ENCODE data around the gene DDHD1. TPM values are rescaled to one million over a fixed set of nuclear protein-coding genes. Genes with fewer than 3 reads are reported as not detected.

Gene DDHD1
- total RNA-seq = 23.6 and 33.2 TPM in 2 replicates

DNA sequence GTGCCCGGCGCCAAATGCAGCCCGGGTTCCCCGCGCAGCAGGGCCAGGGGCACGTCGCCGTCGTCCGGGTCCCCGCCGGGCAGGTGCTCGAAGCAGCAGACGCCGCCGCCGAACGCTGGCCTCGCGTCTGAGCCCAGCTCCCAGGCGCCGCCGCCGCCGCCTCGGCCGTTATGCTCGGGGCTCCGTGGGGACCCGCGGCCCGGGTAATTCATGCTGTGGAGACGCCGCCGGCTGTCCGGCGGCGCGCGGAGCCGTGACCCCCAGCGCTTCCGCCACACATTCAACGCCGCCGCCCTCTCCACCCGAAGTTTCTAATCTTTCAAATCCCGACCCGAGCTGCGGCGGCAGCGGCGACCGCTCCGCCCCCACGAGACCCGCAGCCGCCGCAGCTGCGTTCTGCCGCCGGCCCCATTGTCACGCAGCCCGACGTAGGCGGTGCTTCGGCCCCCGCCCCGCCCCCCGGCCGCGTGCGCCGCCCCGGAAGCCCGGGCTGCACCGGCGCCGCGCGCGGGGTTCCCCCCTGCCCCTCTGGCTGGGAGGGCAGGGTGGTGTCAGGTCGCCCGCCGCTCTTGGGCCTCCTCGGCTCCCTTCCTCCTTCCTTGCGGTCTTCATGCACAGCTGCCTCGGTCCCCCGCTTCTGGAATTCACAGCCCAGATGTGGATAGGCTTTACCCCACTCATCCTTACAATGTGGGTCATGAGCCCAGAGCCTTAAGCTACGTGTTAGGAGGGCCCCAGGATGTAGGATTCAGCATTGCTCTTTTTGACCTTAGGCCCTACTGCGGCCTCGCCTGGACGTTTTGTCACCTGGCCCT lies at the start of gene DDHD1:
TSS of gene DDHD1 (minus strand) at position 437 of the 815 bp plus-strand sequence. CDS start at position 212, 225 bp downstream.

Other genes with a start within 250 kb of the DDHD1 start
- 107 and 157 TPM in 2 replicates for gene FERMT2, start 202.3 kb downstream of the DDHD1 start, total RNA-seq

All from uterine smooth muscle cell (primary cell).